HEK293T (cell line): Measurements from ENCODE around the gene ZMIZ2.

Experiments
- ARNT ChIP-seq: fragments of 450-650 bp; IDR thresholded peaks from 2 replicates; pipeline ENCODE4 v1.6.1; 2017; ENCODE audit warnings: mild to moderate bottlenecking
- BHLHE40 ChIP-seq: fragments of 450-650 bp; IDR thresholded peaks from 2 replicates; pipeline ENCODE4 v1.6.1; 2016; ENCODE audit warnings: mild to moderate bottlenecking, moderate library complexity, borderline replicate concordance
- ELF4 ChIP-seq: fragments of 450-650 bp; IDR thresholded peaks from 2 replicates; pipeline ENCODE4 v1.6.1; 2017; ENCODE audit warnings: antibody characterized with exemption
- FOXA1 ChIP-seq: fragments of 450-650 bp; IDR thresholded peaks from 2 replicates; pipeline ENCODE4 v1.6.1; 2016; ENCODE audit warnings: mild to moderate bottlenecking
- FOXK2 ChIP-seq: fragments of 450-650 bp; IDR thresholded peaks from 2 replicates; pipeline ENCODE4 v1.6.1; 2016; ENCODE audit warnings: mild to moderate bottlenecking
- FOXM1 ChIP-seq: fragments of 450-650 bp; IDR thresholded peaks from 2 replicates; pipeline ENCODE4 v1.6.1; 2017; ENCODE audit warnings: mild to moderate bottlenecking, borderline replicate concordance
- HDGF ChIP-seq: fragments of 450-650 bp; IDR thresholded peaks from 2 replicates; pipeline ENCODE4 v1.6.1; 2017; ENCODE audit warnings: antibody characterized with exemption, borderline replicate concordance
- NFRKB ChIP-seq: fragments of 450-650 bp; IDR thresholded peaks from 2 replicates; pipeline ENCODE4 v1.6.1; 2016; ENCODE audit warnings: mild to moderate bottlenecking, moderate library complexity
- PKNOX1 ChIP-seq: fragments of 450-650 bp; IDR thresholded peaks from 2 replicates; pipeline ENCODE4 v1.6.1; 2016
- SP1 ChIP-seq: fragments of 450-650 bp; IDR thresholded peaks from 2 replicates; pipeline ENCODE4 v1.6.1; 2017
- SUZ12 ChIP-seq: fragments of 450-650 bp; IDR thresholded peaks from 2 replicates; pipeline ENCODE4 v1.6.1; 2016; ENCODE audit warnings: mild to moderate bottlenecking
- TARDBP ChIP-seq: fragments of 450-650 bp; IDR thresholded peaks from 2 replicates; pipeline ENCODE4 v1.6.1; 2016
- ZNF384 ChIP-seq: fragments of 450-650 bp; IDR thresholded peaks from 2 replicates; pipeline ENCODE4 v1.6.1; 2016

- TF ChIP-seq BHLHE40 (no peak), ELF4 (no peak), SP1 (no peak), FOXK2 (no peak), FOXM1 (no peak), HDGF (no peak), FOXA1 (no peak), ZNF384 (no peak), NFRKB (no peak), SUZ12 (no peak), PKNOX1 (no peak), ARNT (no peak), TARDBP (no peak)
Measured at GRCh38 chr7:44757311-44757710, 8.7 kb downstream of the ZMIZ2 start.
